NCI-H187 (cell line): ENCODE measurements around the gene CCDC169.
"Not testable (repeated sequence)": the region's sequence is repeated elsewhere in the genome, so short reads cannot be mapped to it uniquely, and the experiment has no call there.

Source experiments
- DNase-seq, 2 experiments: peaks; one replicate each; lab custom pipeline; 2025; lab: John Stamatoyannopoulos, UW

Gene CCDC169

GRCh38 chr13:36313047-36313969 lies 15.7 kb upstream of the CCDC169 start:
- DNase-seq = no peak

DNA sequence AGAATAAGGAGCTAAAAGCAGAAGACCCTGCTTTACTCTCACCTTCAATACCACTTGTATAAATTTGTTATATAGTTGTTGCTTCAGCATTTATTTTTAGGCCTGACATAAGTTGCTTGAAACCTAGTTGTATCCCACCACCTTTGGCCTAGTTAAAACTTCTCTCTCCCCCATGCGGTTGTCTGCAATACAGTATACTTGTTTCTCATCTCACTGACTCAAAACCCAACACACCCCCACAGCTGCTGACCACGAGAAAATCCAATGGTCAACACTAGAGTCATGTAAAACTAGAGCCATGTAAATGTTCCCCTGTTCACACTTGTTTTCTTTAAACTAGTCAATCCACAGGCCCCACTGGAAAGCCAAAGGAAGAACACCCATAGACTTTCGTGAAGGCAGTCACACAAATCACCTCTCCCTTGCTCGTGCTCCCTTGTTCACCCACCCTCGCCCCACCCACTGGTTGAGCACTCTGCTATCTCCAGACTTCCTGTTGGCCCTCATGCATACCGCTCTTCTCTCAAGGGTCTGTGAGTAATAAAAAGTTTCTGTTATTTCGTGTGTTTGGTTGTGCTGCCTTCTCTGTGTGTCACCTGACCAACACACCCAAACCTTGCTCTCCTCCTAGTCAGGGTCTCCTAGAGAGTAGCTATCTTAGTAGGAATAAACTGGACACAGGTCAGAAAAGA lies 12.9 kb upstream of the CCDC169 start:
- DNase-seq = no peak

- DNase-seq = no peak
Measured at GRCh38 chr13:36302289-36302688, 4.7 kb upstream of the CCDC169 start.

DNA sequence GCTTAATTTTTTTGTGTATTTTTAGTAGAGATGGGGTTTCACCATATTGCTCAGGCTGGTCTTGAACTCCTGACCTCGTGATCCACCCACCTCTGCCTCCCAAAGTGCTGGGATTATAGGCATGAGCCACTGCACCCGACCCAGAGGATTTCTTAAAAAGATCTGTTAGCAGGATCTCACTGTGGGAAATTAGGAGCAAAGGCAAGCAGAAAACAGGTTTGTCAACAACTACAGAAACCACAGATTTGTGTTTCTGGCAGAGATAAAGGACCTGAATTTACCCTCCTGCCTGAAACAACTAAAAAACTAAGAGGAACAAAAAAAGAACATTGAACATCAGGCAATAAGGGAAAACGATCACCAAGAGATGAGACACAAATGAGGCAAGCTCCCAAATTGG lies 1.9 kb upstream of the CCDC169 start:
- DNase-seq = not testable (repeated sequence)

GRCh38 chr13:36298535-36299068 lies 988 bp upstream of the CCDC169 start:
- DNase-seq = no peak

DNA sequence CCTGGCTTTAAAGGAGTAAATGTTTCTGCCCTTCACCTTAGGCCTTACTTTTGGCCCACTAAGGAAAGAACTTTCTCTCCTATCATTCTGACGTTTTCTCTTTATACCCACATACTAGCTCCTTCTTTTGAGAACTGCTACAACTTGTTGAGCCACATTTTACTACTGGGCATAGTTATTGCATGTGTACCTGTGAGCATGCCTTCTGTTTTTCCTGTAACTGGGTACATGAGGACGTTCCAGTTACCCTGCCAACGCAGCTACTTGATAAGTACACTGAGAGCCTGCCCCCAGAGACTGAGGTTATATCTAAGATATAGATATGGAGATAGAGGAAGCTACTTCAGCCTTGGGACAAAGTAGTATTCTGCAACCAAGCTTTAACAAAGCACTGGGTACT lies 3.5 kb downstream of the CCDC169 start:
- no peak for DNase-seq

DNA sequence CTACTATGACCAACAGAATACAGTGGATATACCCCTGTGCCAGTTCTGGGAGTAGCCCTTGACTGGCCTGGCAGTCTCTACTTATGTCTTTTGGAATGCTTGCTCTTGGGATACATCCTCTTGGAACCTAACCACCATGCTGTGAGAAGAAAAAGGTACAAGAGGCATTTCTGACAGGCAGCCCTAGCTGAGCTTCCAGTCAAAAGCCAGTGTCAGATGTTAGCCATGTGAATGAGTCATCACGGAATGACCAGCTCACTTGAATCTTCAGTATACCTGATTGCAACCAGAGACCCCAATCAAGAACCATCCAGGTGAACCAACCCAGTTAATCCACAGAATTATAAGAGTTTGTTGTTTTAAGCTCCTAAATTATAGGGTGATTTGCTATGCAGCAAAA lies 4.1 kb downstream of the CCDC169 start:
- DNase-seq = no peak

GRCh38 chr13:36288794-36289391 lies 8.7 kb downstream of the CCDC169 start:
- DNase-seq = no peak

GRCh38 chr13:36286006-36286405 lies 11.6 kb downstream of the CCDC169 start:
- DNase-seq = no peak

DNA sequence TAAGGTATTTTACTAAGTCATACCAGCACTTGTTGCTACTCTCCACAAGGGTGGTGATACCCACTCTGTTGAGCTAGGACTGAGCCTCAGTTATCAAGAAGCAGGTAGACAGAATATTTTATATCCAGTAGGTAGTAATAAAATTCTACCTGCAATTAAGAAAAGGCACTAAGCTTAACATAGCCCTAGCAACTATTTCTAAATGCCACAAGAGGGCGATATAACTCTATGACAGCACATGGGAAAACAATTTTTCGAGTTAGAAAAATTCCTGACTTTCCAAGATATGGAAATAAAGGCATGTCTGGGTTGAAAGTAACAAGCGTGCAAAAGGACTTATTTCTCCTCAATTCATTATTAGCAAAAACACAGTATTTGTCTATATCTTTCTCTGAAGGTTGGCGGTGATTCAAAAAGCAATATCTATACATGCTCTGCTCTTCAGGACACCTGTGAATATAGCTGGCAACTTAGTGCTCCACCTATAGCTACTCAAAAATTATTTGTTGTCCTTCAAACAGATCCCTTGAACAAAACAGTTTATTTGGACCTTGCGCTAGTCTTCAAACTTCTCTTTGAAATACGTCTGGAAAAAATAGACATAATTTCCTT lies 14.7 kb downstream of the CCDC169 start:
- peak in 1 of 2 experiments; percentile 9 for DNase-seq

- peak in 1 of 2 experiments; percentile 39 for DNase-seq
Measured at GRCh38 chr13:36275190-36276002, 22.2 kb downstream of the CCDC169 start.

GRCh38 chr13:36273431-36273830 lies 24.2 kb downstream of the CCDC169 start:
- no peak for DNase-seq

GRCh38 chr13:36261976-36262375 lies 35.6 kb downstream of the CCDC169 start:
- DNase-seq = no peak

- no peak for DNase-seq
Measured at GRCh38 chr13:36261011-36261410, 36.6 kb downstream of the CCDC169 start.

DNA sequence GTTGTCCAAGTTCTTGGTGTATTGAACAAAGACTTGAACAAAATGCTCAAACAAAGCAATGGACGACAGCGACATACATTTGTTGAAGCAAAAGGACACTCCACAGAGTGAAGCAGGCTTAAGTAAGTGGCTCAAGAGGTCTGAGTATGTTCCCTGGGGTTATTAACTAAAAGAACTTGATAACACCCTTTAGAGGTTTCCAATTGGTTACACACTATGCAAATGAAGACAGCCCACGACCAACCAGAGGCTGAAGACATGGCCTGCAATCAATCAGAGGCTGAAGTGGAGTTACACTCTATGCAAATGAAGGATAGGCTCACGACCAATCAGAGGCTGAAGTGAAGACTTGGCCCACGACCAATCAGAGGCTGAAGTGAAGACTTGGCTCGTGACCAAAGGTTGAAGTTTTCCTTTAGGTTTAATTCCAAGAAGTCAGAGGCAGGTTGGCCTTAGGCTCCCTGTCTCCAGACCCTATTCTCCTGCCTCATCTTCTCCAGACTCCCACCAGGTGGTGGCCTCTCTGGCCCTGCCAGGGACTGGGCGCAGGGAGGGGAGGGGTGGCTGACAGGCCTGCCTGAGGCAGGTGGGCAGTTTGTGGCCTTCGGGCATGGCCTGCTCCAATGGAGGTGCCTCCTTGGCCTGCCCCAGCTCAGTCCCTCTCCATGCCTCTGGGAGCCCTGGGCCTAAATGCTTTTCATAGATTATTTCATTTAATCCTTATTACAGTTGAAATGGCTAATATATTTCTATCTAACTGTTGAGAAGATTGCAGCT lies 38.1 kb downstream of the CCDC169 start:
- no peak for DNase-seq

DNA sequence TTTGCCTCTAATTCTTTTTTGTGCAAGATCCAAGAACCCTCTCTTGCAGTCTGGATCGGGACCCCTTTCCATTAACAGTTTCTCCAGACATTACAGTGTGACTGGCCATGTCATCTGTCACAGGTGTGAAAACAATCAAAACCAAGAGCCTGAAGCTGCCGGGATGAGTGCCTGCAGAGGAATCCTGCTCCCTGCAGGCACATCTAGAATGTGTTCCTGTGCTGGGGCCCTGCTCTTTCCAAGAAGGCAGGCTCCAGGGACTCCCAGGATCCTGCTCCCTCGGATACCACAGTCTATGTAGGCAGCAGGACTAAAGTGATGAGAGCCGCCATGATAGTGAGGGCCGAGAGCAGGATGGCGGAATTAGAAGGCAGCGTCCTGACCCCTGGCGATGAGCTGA lies 38.8 kb downstream of the CCDC169 start:
- no peak for DNase-seq

DNA sequence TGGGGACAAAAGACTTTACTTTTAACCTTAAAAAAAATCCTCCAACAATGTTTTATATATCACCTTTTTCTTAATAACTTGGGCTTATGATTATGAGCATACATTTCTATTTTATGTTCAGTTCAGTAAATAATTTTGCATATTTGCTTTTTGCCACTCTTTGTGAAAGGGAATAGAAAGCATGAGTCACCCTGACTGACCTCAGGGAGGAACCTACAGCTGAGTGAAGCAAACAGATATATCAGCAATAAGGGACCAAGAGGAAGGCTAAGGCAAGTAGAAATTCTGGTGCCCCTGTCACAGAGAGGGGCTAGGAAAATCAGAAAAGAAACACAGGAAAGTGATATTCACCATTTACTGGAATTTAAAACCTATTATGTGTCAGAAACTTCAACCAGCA lies 46.1 kb downstream of the CCDC169 start:
- DNase-seq = no peak

GRCh38 chr13:36251017-36251416 lies 46.6 kb downstream of the CCDC169 start:
- no peak for DNase-seq

DNA sequence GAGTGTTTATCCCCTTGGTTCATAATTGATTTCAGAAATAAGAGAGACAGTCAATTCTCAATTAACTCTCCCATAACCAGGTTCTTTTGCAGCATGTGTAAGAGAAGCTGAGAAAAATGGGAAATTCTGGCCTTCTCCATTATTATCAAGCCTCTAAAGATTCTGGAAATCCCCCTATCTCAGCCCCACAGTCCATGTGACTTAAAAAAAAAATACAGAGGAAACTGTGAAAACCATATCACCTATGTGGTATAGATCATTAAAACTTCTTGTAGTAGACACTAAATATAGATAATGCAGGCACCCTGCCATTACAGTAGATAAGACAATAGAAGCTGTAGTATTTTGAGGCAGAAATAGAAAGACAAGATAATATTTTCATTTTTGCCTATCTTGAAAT lies 48.9 kb downstream of the CCDC169 start:
- no peak for DNase-seq

DNA sequence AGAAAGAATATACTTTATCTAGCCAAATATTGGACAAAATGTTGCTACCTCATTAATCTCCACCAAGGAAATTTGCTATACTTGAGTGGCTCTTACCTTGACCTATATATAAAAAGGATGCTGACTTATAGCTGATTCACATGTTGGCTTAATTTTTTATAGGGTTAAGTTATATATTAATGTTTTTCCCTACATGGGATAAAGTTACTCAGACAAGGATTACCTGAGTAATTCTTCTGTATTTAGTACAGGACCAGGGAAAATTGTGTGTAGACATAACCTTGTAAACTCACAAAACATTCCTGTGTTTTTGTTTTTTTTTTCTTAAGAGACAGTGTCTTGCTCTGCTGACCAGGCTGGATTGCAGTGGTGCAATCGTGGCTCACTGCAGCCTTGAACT lies 52.6 kb downstream of the CCDC169 start:
- no peak for DNase-seq

DNA sequence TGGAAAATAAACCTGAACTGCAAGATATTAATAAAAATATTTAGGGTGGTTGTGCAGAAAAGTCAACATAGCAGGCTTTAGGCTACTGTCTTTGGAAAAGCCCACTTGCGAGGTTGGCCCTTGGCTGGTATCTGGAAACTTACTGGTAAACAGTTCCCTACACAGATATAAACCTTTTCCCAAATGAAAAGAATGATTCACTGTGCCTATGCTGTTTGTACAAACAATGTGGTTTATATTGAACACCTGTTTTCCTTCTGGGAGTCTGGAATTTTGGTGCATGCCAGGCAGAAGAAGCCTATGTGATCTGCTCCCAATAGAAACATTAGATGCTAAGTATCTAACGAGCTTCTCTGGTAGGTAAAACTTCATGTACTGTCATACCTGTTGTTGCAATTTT lies 53.5 kb downstream of the CCDC169 start:
- no peak for DNase-seq
